Suprapubic skin (tissue), 4 donors: Measurements from ENCODE around the gene PAIP2.

ENCODE experiments used
- POLR2A ChIP-seq, 2 donors: fragments of 450-650 bp; IDR thresholded peaks; one replicate each; pipeline ENCODE4 v1.6.1; 2017; ENCODE audit warnings: antibody characterized with exemption in 2 of 2, mild to moderate bottlenecking in 2 of 2, moderate library complexity in 2 of 2
- POLR2AphosphoS5 ChIP-seq, 3 donors: sonication (generic); formaldehyde crosslinking; IDR thresholded peaks; one replicate each; pipeline ENCODE4 v1.6.1; 2017; ENCODE audit warnings: antibody characterized with exemption in 3 of 3
- TF ChIP-seq, protein P1 (sequence below), 2 donors: fragments of 200-600 bp in 1 of 2; fragments of 450-650 bp in 1 of 2; sonication (generic) in 1 of 2; IDR thresholded peaks; one replicate each; pipeline ENCODE4 v1.5.1; 2016 to 2019; ENCODE audit warnings: antibody characterized with exemption in 2 of 2, mild to moderate bottlenecking in 1 of 2, moderate library complexity in 1 of 2

GRCh38 chr5:139374909-139375308, 33.3 kb downstream of the PAIP2 start:
- TF ChIP-seq POLR2AphosphoS5 (IDR thresholded peaks at IDR 0.05) (no peak), POLR2A (IDR thresholded peaks at IDR 0.05) (no peak)
- TF ChIP-seq, protein P1, sequence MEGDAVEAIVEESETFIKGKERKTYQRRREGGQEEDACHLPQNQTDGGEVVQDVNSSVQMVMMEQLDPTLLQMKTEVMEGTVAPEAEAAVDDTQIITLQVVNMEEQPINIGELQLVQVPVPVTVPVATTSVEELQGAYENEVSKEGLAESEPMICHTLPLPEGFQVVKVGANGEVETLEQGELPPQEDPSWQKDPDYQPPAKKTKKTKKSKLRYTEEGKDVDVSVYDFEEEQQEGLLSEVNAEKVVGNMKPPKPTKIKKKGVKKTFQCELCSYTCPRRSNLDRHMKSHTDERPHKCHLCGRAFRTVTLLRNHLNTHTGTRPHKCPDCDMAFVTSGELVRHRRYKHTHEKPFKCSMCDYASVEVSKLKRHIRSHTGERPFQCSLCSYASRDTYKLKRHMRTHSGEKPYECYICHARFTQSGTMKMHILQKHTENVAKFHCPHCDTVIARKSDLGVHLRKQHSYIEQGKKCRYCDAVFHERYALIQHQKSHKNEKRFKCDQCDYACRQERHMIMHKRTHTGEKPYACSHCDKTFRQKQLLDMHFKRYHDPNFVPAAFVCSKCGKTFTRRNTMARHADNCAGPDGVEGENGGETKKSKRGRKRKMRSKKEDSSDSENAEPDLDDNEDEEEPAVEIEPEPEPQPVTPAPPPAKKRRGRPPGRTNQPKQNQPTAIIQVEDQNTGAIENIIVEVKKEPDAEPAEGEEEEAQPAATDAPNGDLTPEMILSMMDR (IDR thresholded peaks at IDR 0.05), result no peak
